Esophagus squamous epithelium (tissue), 4 donors: ENCODE results near the gene LKAAEAR1.

ENCODE experiments used
- CTCF ChIP-seq, 6 experiments: fragments of 450-650 bp in 4 of 6; fragments of 200-600 bp in 2 of 6; sonication (generic) in 2 of 6; IDR thresholded peaks; one replicate each; pipeline ENCODE4 v1.5.1; 2016 to 2019; ENCODE audit warnings: antibody characterized with exemption in 6 of 6, mild to moderate bottlenecking in 4 of 6, moderate library complexity in 4 of 6
- POLR2A ChIP-seq, 4 donors: fragments of 450-650 bp; IDR thresholded peaks; one replicate each; pipeline ENCODE4 v1.6.1; 2017; ENCODE audit warnings: antibody characterized with exemption in 4 of 4, mild to moderate bottlenecking in 4 of 4, moderate library complexity in 3 of 4

GRCh38 chr20:64043768-64044167, 40.4 kb downstream of the LKAAEAR1 start:
- no peak for TF ChIP-seq CTCF (IDR thresholded peaks at IDR 0.05)
- TF ChIP-seq POLR2A (IDR thresholded peaks at IDR 0.05), result no peak
